Measurements from ENCODE around the gene LSM12. TPM values are rescaled to one million over a fixed set of nuclear protein-coding genes. Genes with fewer than 3 reads are reported as not detected.
"Not testable (repeated sequence)": the region's sequence is repeated elsewhere in the genome, so short reads cannot be mapped to it uniquely, and the experiment has no call there.

Gene LSM12
- total RNA-seq, 2 experiments from 2014 or later: 59.3 to 64.8 TPM

GRCh38 chr17:44043272-44043696, 23.2 kb downstream of the LSM12 start:
- CTCF ChIA-PET: interaction anchor here (1.1 to 1.8 kb wide), 5 partner anchors 13 to 133 kb away, joined by 3 to 10 read pairs (median 4); partner anchors contain the start of gene LSM12
- H3K4me3 Mint-ChIP-seq: no peak overlapping the region
- no peaks in the 10 kb centered on the region for H3K27me3 Mint-ChIP-seq
- H3K4me1 Mint-ChIP-seq: peaks cover 24% of the 10 kb centered on the region
- peaks cover 24% of the 10 kb centered on the region for H3K36me3 Mint-ChIP-seq (ENCODE audit: low read depth)
- H3K27ac Mint-ChIP-seq: no peak overlapping the region
- DNase-seq: no peak
- POLR2A ChIA-PET: no interaction called here
- no peaks in the 10 kb centered on the region for H3K9me3 Mint-ChIP-seq

GRCh38 chr17:44039829-44040635, 26.4 kb downstream of the LSM12 start:
- Mint-ChIP-seq H3K27ac (peak overlapping the region; percentile 58), H3K9me3 (no peaks in the 10 kb centered on the region), H3K4me3 (no peak overlapping the region), H3K36me3 (ENCODE audit: low read depth) (peaks cover 22% of the 10 kb centered on the region), H3K4me1 (peaks cover 21% of the 10 kb centered on the region), H3K27me3 (no peaks in the 10 kb centered on the region)
- ChIA-PET POLR2A (interaction anchor here (0.6 kb wide), 1 partner anchor 101 kb away, joined by 3 read pairs; no protein-coding TSS in a partner anchor), CTCF (interaction anchor here (0.6 to 2.0 kb wide), 4 partner anchors 9 to 248 kb away, joined by 3 to 4 read pairs (median 4); no protein-coding TSS in a partner anchor)
- no peak for DNase-seq

GRCh38 chr17:44038604-44039011, 27.9 kb downstream of the LSM12 start:
- no peaks in the 10 kb centered on the region for H3K9me3 Mint-ChIP-seq

GRCh38 chr17:44037471-44037870, 29.0 kb downstream of the LSM12 start:
- Mint-ChIP-seq H3K4me3 (no peak overlapping the region), H3K4me1 (peaks cover 29% of the 10 kb centered on the region), H3K27me3 (no peaks in the 10 kb centered on the region), H3K36me3 (ENCODE audit: low read depth) (peaks cover 31% of the 10 kb centered on the region), H3K9me3 (no peaks in the 10 kb centered on the region), H3K27ac (no peak overlapping the region)
- POLR2A ChIA-PET: no interaction called here
- CTCF ChIA-PET: no interaction called here
- DNase-seq: no peak

More at GRCh38 chr17:44038604-44039011, 27.9 kb downstream of the LSM12 start:
- no peak overlapping the region for H3K27ac Mint-ChIP-seq
- no peak for DNase-seq
- H3K27me3 Mint-ChIP-seq: no peaks in the 10 kb centered on the region
- H3K4me1 Mint-ChIP-seq: peaks cover 28% of the 10 kb centered on the region
- peaks cover 30% of the 10 kb centered on the region for H3K36me3 Mint-ChIP-seq (ENCODE audit: low read depth)
- no peak overlapping the region for H3K4me3 Mint-ChIP-seq
- POLR2A ChIA-PET: no interaction called here
- CTCF ChIA-PET: interaction anchor here (0.6 to 2.0 kb wide), 3 partner anchors 10 to 236 kb away, joined by 3 to 5 read pairs (median 4); no protein-coding TSS in a partner anchor

- H3K27ac Mint-ChIP-seq, DNase-seq, CTCF ChIA-PET, POLR2A ChIA-PET, H3K4me3 Mint-ChIP-seq, H3K9me3 Mint-ChIP-seq, H3K27me3 Mint-ChIP-seq: not testable (repeated sequence)
- Mint-ChIP-seq H3K36me3 (ENCODE audit: low read depth) (peaks cover 32% of the 10 kb centered on the region), H3K4me1 (peaks cover 11% of the 10 kb centered on the region)
These were observed 31.8 kb downstream of the LSM12 start for GRCh38 chr17:44034688-44035087.

- ChIA-PET CTCF (interaction anchor here (0.6 kb wide), 1 partner anchor 76 kb away, joined by 3 read pairs; no protein-coding TSS in a partner anchor), POLR2A (no interaction called here)
- H3K27me3 Mint-ChIP-seq: no peaks in the 10 kb centered on the region
- H3K36me3 Mint-ChIP-seq (ENCODE audit: low read depth): peaks cover 36% of the 10 kb centered on the region
- H3K9me3 Mint-ChIP-seq: no peaks in the 10 kb centered on the region
- DNase-seq: no peak
- H3K27ac Mint-ChIP-seq: peak overlapping the region; percentile 69
- H3K4me3 Mint-ChIP-seq: no peak overlapping the region
- peaks cover 16% of the 10 kb centered on the region for H3K4me1 Mint-ChIP-seq
These were observed 32.5 kb downstream of the LSM12 start for GRCh38 chr17:44033861-44034408.

- H3K9me3 Mint-ChIP-seq: no peaks in the 10 kb centered on the region
- peaks cover 26% of the 10 kb centered on the region for H3K36me3 Mint-ChIP-seq (ENCODE audit: low read depth)
- DNase-seq: no peak
- CTCF ChIA-PET: interaction anchor here (1.2 kb wide), 1 partner anchor 12 kb away, joined by 4 read pairs; no protein-coding TSS in a partner anchor
- H3K27ac Mint-ChIP-seq: no peak overlapping the region
- no peaks in the 10 kb centered on the region for H3K27me3 Mint-ChIP-seq
- POLR2A ChIA-PET: no interaction called here
- peaks cover 16% of the 10 kb centered on the region for H3K4me1 Mint-ChIP-seq
- H3K4me3 Mint-ChIP-seq: no peak overlapping the region
These were observed 36.0 kb downstream of the LSM12 start for GRCh38 chr17:44030482-44030881.

GRCh38 chr17:44029736-44030135, 36.7 kb downstream of the LSM12 start:
- no peak overlapping the region for H3K27ac Mint-ChIP-seq
- H3K36me3 Mint-ChIP-seq (ENCODE audit: low read depth): peaks cover 26% of the 10 kb centered on the region
- no peaks in the 10 kb centered on the region for H3K9me3 Mint-ChIP-seq
- no peaks in the 10 kb centered on the region for H3K27me3 Mint-ChIP-seq
- ChIA-PET POLR2A (no interaction called here), CTCF (interaction anchor here (1.2 to 1.9 kb wide), 2 partner anchors 12 to 13 kb away, joined by 4 to 7 read pairs; no protein-coding TSS in a partner anchor)
- H3K4me1 Mint-ChIP-seq: peaks cover 16% of the 10 kb centered on the region
- DNase-seq: no peak
- no peak overlapping the region for H3K4me3 Mint-ChIP-seq

GRCh38 chr17:44024853-44025252, 41.6 kb downstream of the LSM12 start:
- no peak overlapping the region for H3K27ac Mint-ChIP-seq
- H3K4me1 Mint-ChIP-seq: peaks cover 7% of the 10 kb centered on the region
- ChIA-PET CTCF (no interaction called here), POLR2A (no interaction called here)
- H3K9me3 Mint-ChIP-seq: no peaks in the 10 kb centered on the region
- no peak for DNase-seq
- peaks cover 6% of the 10 kb centered on the region for H3K36me3 Mint-ChIP-seq (ENCODE audit: low read depth)
- H3K4me3 Mint-ChIP-seq: no peak overlapping the region
- no peaks in the 10 kb centered on the region for H3K27me3 Mint-ChIP-seq

GRCh38 chr17:44024271-44024663, 42.2 kb downstream of the LSM12 start:
- CTCF ChIA-PET: no interaction called here
- H3K4me1 Mint-ChIP-seq: peaks cover 3% of the 10 kb centered on the region
- no peak overlapping the region for H3K27ac Mint-ChIP-seq
- peaks cover 3% of the 10 kb centered on the region for H3K36me3 Mint-ChIP-seq (ENCODE audit: low read depth)
- no peaks in the 10 kb centered on the region for H3K9me3 Mint-ChIP-seq
- POLR2A ChIA-PET: no interaction called here
- H3K27me3 Mint-ChIP-seq: no peaks in the 10 kb centered on the region
- no peak for DNase-seq
- H3K4me3 Mint-ChIP-seq: no peak overlapping the region

GRCh38 chr17:44023545-44024270, 42.8 kb downstream of the LSM12 start:
- Mint-ChIP-seq H3K27me3 (no peaks in the 10 kb centered on the region), H3K27ac (no peak overlapping the region), H3K4me1 (no peaks in the 10 kb centered on the region), H3K9me3 (no peaks in the 10 kb centered on the region), H3K4me3 (no peak overlapping the region), H3K36me3 (ENCODE audit: low read depth) (no peaks in the 10 kb centered on the region)
- DNase-seq: no peak
- ChIA-PET CTCF (no interaction called here), POLR2A (no interaction called here)

- Mint-ChIP-seq H3K36me3 (ENCODE audit: low read depth) (no peaks in the 10 kb centered on the region), H3K9me3 (no peaks in the 10 kb centered on the region), H3K27ac (no peak overlapping the region), H3K4me3 (no peak overlapping the region), H3K4me1 (no peaks in the 10 kb centered on the region), H3K27me3 (no peaks in the 10 kb centered on the region)
- no peak for DNase-seq
- ChIA-PET CTCF (interaction anchor here (1.9 kb wide), 1 partner anchor 22 kb away, joined by 4 read pairs; no protein-coding TSS in a partner anchor), POLR2A (no interaction called here)
These were observed 44.2 kb downstream of the LSM12 start for GRCh38 chr17:44022246-44022645.

- H3K36me3 Mint-ChIP-seq (ENCODE audit: low read depth); H3K4me3 Mint-ChIP-seq; H3K4me1 Mint-ChIP-seq; POLR2A ChIA-PET; H3K27me3 Mint-ChIP-seq; H3K9me3 Mint-ChIP-seq; DNase-seq; H3K27ac Mint-ChIP-seq: not testable (repeated sequence)
- CTCF ChIA-PET: interaction anchor here (1.9 kb wide), 1 partner anchor 23 kb away, joined by 4 read pairs; no protein-coding TSS in a partner anchor
These were observed 45.2 kb downstream of the LSM12 start for GRCh38 chr17:44021227-44021626.
